Epidermal melanocyte (primary cell): ENCODE measurements around the gene SLC35B4.

ENCODE experiments used
- DNase-seq: peaks from one replicate; pipeline ENCODE4 v3.0.0; 2011; ENCODE audit warnings: low spot score; ENCODE audit not compliant: insufficient read length

The SLC35B4 gene

GRCh38 chr7:134293002-134293740, 23.6 kb downstream of the SLC35B4 start:
- no peak for DNase-seq

- DNase-seq = no peak
These were observed 26.4 kb downstream of the SLC35B4 start for GRCh38 chr7:134290286-134290685.

- DNase-seq = no peak
These were observed 26.9 kb downstream of the SLC35B4 start for GRCh38 chr7:134289841-134290240.

GRCh38 chr7:134289423-134289822, 27.3 kb downstream of the SLC35B4 start:
- DNase-seq = no peak

- DNase-seq = no peak
These were observed 28.6 kb downstream of the SLC35B4 start for GRCh38 chr7:134287916-134288659.

GRCh38 chr7:134284952-134285351, 31.8 kb downstream of the SLC35B4 start:
- no peak for DNase-seq

GRCh38 chr7:134284011-134284410, 32.7 kb downstream of the SLC35B4 start:
- no peak for DNase-seq

GRCh38 chr7:134280508-134280907, 36.2 kb downstream of the SLC35B4 start:
- DNase-seq = no peak

GRCh38 chr7:134279898-134280297, 36.8 kb downstream of the SLC35B4 start:
- no peak for DNase-seq

GRCh38 chr7:134279336-134279735, 37.4 kb downstream of the SLC35B4 start:
- DNase-seq = no peak

GRCh38 chr7:134278502-134279153, 38.1 kb downstream of the SLC35B4 start:
- no peak for DNase-seq

GRCh38 chr7:134276951-134277350, 39.8 kb downstream of the SLC35B4 start:
- no peak for DNase-seq

- DNase-seq = no peak
These were observed 54.4 kb downstream of the SLC35B4 start for GRCh38 chr7:134262322-134262721.

- no peak for DNase-seq
These were observed 60.9 kb downstream of the SLC35B4 start for GRCh38 chr7:134255814-134256213.

GRCh38 chr7:134254311-134254710, 62.4 kb downstream of the SLC35B4 start:
- no peak for DNase-seq

GRCh38 chr7:134248196-134248595, 68.5 kb downstream of the SLC35B4 start:
- DNase-seq = no peak

GRCh38 chr7:134246761-134247160, 70.0 kb downstream of the SLC35B4 start:
- DNase-seq = no peak

GRCh38 chr7:134246347-134246746, 70.4 kb downstream of the SLC35B4 start:
- DNase-seq = no peak

- no peak for DNase-seq
These were observed 71.5 kb downstream of the SLC35B4 start for GRCh38 chr7:134245253-134245652.
